NT2/D1 (cell line): ENCODE measurements around the gene TTC4.

Experiments used
- DNase-seq: peaks from one replicate; pipeline ENCODE4 v3.0.0-alpha.2; 2011; ENCODE audit warnings: low read depth, low spot score
- H3K27me3 ChIP-seq: 2 replicates; pipeline ENCODE4 v1.6.0; 2011; ENCODE audit warnings: mild to moderate bottlenecking; ENCODE audit not compliant: insufficient read length, insufficient read depth
- H3K36me3 ChIP-seq: 2 replicates; pipeline ENCODE4 v1.6.1; 2011; ENCODE audit warnings: mild to moderate bottlenecking, low read length, mixed read lengths; ENCODE audit not compliant: insufficient read depth, insufficient read length
- H3K4me1 ChIP-seq: 2 replicates; pipeline ENCODE4 v1.5.1; 2011; ENCODE audit not compliant: insufficient read depth, insufficient read length
- H3K4me3 ChIP-seq: 2 replicates; pipeline ENCODE4 v1.5.1; 2011; ENCODE audit warnings: low read depth; ENCODE audit not compliant: insufficient read length
- H3K9ac ChIP-seq: 2 replicates; pipeline ENCODE4 v1.6.0; 2011; ENCODE audit warnings: low read depth; ENCODE audit not compliant: insufficient read length
- H3K9me3 ChIP-seq: 2 replicates; pipeline ENCODE4 v1.5.1; 2011; ENCODE audit warnings: mild to moderate bottlenecking, low read length; ENCODE audit not compliant: insufficient read depth
- SUZ12 ChIP-seq: IDR thresholded peaks from 2 replicates; pipeline ENCODE4 v1.6.1; 2011; ENCODE audit not compliant: insufficient read length, insufficient read depth; ENCODE audit errors: extremely low read depth
- YY1 ChIP-seq: IDR thresholded peaks from 2 replicates; pipeline ENCODE4 v1.6.1; 2011; ENCODE audit not compliant: insufficient read length, insufficient read depth
- ZNF274 ChIP-seq: IDR thresholded peaks from 2 replicates; pipeline ENCODE4 v1.6.1; 2011; ENCODE audit warnings: mild to moderate bottlenecking, low read depth, low read length

The TTC4 gene, protein sequence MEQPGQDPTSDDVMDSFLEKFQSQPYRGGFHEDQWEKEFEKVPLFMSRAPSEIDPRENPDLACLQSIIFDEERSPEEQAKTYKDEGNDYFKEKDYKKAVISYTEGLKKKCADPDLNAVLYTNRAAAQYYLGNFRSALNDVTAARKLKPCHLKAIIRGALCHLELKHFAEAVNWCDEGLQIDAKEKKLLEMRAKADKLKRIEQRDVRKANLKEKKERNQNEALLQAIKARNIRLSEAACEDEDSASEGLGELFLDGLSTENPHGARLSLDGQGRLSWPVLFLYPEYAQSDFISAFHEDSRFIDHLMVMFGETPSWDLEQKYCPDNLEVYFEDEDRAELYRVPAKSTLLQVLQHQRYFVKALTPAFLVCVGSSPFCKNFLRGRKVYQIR

DNA sequence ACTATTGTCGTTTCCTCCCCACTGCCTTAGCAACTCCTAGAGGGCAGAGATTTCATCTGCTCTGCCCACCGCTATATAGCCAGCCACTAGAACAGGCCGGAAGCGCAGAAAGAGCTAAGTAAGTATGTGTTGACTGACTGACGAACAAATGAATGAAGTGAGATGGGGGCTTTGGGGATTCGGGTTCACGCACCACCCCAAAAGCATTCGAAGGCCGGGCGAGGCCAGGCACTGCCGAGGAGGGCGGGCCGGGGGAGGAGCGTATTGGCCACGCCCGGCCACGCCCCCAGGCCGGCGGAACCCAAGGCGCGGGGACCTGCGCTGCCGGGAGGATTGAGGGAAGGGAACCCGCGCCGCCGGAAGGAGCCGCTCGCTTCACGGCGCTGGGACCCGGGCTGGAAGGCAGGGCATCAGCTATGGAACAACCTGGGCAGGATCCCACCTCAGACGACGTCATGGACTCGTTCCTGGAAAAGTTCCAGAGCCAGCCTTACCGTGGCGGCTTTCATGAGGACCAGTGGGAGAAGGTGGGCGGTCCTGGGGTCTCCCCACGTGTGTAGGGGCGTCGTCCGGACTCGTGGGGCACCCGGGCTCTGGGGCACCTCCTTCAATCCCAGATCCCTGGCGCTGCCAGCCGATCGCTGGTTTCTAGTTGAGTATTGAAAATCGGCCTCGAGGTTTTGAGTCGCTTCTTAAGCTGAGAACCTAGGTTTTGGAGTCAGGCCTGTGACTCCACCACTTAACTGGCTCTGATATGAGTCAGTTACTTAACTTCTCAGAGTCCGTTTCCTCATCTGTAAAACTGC is at the start of gene TTC4:
Gene TTC4, plus strand, starts transcription at position 369 of the 806 bp plus-strand sequence. Its CDS starts 48 bp downstream, at position 417.
- H3K9ac ChIP-seq: peak within 1 kb of the TSS; percentile 98
- peaks cover 7% of the 10 kb centered on the region for H3K27me3 ChIP-seq
- TF ChIP-seq ZNF274: no peak
- TF ChIP-seq YY1: no peak
- no peak for TF ChIP-seq SUZ12
- peaks cover 41% of the 10 kb centered on the region for H3K36me3 ChIP-seq
- H3K4me1 ChIP-seq: no peaks in the 10 kb centered on the region
- H3K4me3 ChIP-seq: peak within 1 kb of the TSS; percentile 93
- DNase-seq: peak; percentile 87
- no peaks in the 10 kb centered on the region for H3K9me3 ChIP-seq

DNA sequence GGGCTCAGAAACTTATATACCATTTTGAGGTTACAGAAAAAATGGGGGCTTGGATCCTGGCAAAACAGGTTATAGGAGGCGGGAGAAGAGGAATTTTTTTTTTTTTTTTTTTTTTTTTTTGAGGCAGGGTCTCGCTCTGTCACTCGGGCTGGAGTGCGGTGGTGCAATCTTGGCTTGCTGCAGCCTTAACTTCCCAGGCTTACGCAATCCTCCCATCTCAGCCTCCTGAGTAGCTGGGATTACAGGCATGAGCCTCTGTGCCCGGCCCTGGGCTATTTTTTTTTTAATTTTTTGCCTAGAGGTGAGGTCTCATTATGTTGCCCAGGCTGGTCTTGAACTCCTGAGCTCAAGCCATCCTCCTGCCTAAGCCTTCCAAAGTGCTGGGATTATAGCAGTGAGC is 49.3 kb upstream of the TTC4 start:
- Histone ChIP-seq H3K36me3 (no peaks in the 10 kb centered on the region), H3K27me3 (no peaks in the 10 kb centered on the region), H3K4me1 (peaks cover 4% of the 10 kb centered on the region), H3K9ac (no peak overlapping the region), H3K4me3 (no peak overlapping the region), H3K9me3 (peaks cover 3% of the 10 kb centered on the region; the same call in 1 of the 2 replicates)
- DNase-seq: no peak
- no peak for TF ChIP-seq SUZ12
- TF ChIP-seq ZNF274: no peak
- TF ChIP-seq YY1: no peak

DNA sequence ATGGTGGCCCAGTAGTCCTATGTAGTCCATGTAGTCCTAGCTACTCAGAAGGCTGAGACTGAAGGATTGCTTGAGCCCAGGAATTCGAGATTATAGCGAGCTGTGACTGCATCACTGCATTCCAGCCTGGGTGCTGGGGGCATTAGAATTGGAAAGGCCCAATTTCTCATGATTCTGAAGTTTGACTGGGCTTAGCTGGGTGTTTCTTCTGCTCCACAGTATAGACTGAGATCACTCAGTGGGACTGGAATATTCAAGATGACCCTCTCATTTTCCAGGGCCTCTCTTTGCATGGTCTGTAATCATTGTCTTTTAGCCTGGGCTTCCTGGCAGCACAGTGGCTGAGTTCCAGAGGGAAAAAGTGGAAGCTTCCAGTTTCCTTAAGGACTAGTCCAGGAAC is 47.9 kb upstream of the TTC4 start:
- Histone ChIP-seq H3K9ac (no peak overlapping the region), H3K27me3 (no peaks in the 10 kb centered on the region), H3K9me3 (peaks cover 3% of the 10 kb centered on the region; the same call in 1 of the 2 replicates), H3K36me3 (no peaks in the 10 kb centered on the region), H3K4me3 (no peak overlapping the region), H3K4me1 (peaks cover 9% of the 10 kb centered on the region)
- no peak for DNase-seq
- TF ChIP-seq YY1 (no peak), SUZ12 (no peak), ZNF274 (no peak)

DNA sequence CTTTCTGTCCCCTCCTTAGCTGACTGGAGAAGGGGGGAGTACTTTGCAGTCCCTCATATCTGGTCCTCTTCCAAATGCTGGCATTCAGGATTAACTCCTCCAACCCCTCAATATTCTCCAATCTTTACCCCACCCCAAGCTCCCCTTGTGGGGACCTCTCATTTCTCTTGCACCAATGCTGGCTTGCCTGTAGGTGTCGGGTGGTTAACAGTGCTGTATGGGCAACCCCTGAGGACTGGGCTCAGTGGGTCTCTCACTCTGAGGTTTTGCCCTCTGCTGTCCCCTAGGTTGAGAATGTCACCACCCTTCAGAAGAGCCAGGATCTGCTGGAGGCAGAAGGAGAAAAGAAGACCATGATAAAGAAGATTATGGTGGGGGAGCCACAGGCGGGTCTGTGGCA is 47.1 kb upstream of the TTC4 start:
- no peak overlapping the region for H3K4me3 ChIP-seq
- peaks cover 3% of the 10 kb centered on the region; the same call in 1 of the 2 replicates for H3K9me3 ChIP-seq
- H3K9ac ChIP-seq: no peak overlapping the region
- no peak for DNase-seq
- H3K36me3 ChIP-seq: no peaks in the 10 kb centered on the region
- no peaks in the 10 kb centered on the region for H3K27me3 ChIP-seq
- TF ChIP-seq ZNF274 (no peak), YY1 (no peak), SUZ12 (no peak)
- peaks cover 9% of the 10 kb centered on the region for H3K4me1 ChIP-seq

DNA sequence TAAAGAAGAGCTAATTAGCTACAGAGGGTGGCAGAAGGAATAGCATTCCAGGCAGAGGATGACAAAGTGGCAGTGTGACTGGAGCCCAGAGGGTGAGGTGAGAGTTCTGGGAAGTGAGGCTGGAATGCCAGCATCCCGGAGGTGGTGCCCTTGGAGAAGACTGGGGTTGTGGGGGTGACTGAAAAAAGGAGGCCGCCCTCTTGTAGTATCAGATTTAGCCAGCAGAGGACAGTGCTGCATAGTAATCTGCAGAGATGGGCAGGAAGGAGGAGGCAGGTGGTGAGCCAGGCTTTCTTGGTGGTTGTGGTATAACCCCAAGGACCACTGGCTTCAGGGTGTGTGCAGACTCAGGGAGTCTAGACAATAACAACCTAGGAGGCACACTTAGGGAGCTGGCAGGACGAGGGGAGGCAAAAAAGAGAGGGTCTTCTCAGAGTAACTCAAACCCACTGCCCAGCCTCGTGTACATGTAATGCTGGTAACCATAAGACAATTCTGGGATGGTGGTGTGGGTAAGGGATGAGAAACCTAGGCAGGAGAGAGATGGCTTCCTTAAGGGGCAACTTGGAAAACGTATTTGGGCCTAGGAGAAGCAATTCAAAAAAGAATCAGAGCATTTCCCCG is 43.6 kb upstream of the TTC4 start:
- DNase-seq: peak; percentile 62

DNA sequence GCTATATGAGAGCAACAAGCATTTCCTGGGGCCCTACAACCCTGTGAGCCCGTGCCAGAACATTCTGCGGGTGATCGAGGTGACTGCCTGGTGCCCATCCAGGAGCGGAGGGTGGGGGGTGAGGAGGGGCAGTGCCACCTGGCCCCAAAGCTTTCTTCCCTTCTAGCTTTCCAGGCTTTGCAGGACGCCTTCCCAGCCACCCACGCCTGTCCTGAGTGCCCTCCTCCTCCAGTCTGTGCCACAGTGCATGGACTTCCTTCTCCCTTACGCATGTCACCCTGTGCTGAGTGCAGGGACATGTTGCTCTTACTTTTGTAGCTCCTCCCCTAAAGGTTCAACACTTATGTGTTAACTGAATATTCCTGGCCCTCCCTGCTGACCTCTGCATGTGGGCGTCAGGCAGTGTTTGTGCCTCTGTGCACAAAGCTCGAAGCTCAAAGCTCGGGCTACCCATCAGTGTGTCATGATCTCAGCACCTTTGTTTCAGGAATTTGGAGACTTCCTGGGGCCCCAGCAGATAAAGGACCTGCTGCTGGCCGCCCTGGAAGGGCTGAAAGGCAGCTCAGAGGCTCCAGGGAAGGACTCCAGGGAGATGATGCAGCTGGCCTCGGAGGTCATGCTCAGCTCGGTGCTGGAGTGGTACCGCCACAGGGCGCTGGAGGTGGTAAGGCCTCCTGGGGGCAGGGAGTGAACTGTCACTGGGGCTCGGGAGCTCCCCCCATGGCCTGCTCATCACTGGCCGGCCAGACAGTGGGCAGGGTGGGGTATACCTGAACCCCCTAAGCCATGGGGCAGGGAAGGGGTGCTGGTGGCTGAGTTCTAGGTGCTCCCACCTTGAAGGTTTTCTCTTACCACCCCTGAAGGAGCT is 36.7 kb upstream of the TTC4 start:
- TF ChIP-seq YY1 (no peak), ZNF274 (no peak), SUZ12 (no peak)

More for the DNA sequence above, 43.6 kb upstream of the TTC4 start:
- H3K4me1 ChIP-seq: peaks cover 9% of the 10 kb centered on the region
- no peak overlapping the region for H3K9ac ChIP-seq
- H3K9me3 ChIP-seq: no peaks in the 10 kb centered on the region
- no peak for TF ChIP-seq YY1
- no peak for TF ChIP-seq ZNF274
- no peak for TF ChIP-seq SUZ12
- no peaks in the 10 kb centered on the region for H3K27me3 ChIP-seq
- H3K4me3 ChIP-seq: no peak overlapping the region
- H3K36me3 ChIP-seq: no peaks in the 10 kb centered on the region

More for the DNA sequence above, 36.7 kb upstream of the TTC4 start:
- no peak for DNase-seq
- no peaks in the 10 kb centered on the region for H3K9me3 ChIP-seq
- no peaks in the 10 kb centered on the region for H3K27me3 ChIP-seq
- no peaks in the 10 kb centered on the region for H3K36me3 ChIP-seq
- no peak overlapping the region for H3K9ac ChIP-seq
- H3K4me3 ChIP-seq: no peak overlapping the region
- H3K4me1 ChIP-seq: peaks cover 13% of the 10 kb centered on the region
